HCT116 (cell line): ENCODE data around the gene TCAP.

ENCODE experiments used
- CEBPB ChIP-seq: IDR thresholded peaks from 2 replicates; pipeline ENCODE4 v1.6.1; 2012; ENCODE audit warnings: low read depth
- ELF1 ChIP-seq: IDR thresholded peaks from 2 replicates; pipeline ENCODE4 v1.6.1; 2012; ENCODE audit warnings: low read depth, borderline replicate concordance
- EZH2phosphoT487 ChIP-seq: fragments of 200-600 bp; IDR thresholded peaks from 2 replicates; pipeline ENCODE4 v1.6.1; 2018; ENCODE audit warnings: antibody characterized with exemption, borderline replicate concordance
- JUND ChIP-seq: IDR thresholded peaks from 2 replicates; pipeline ENCODE4 v1.6.1; 2012
- POLR2A ChIP-seq: IDR thresholded peaks from 2 replicates; pipeline ENCODE4 v1.7.0; 2011; ENCODE audit warnings: borderline replicate concordance; ENCODE audit not compliant: insufficient read depth, insufficient read length; ENCODE audit errors: extremely low read depth
- POLR2AphosphoS5 ChIP-seq: IDR thresholded peaks from 2 replicates; pipeline ENCODE4 v1.6.1; 2011; ENCODE audit warnings: mild to moderate bottlenecking, low read depth, low read length, moderate library complexity
- RAD21 ChIP-seq: IDR thresholded peaks from 2 replicates; pipeline ENCODE4 v1.6.1; 2012; ENCODE audit warnings: low read depth, mild to moderate bottlenecking
- REST ChIP-seq: IDR thresholded peaks from 2 replicates; pipeline ENCODE4 v1.6.1; 2012; ENCODE audit warnings: low read depth
- TCF7L2 ChIP-seq: IDR thresholded peaks from 2 replicates; pipeline ENCODE4 v1.7.0; 2011; ENCODE audit warnings: borderline replicate concordance, inconsistent platforms; ENCODE audit not compliant: insufficient read depth, insufficient read length; ENCODE audit errors: extremely low read depth
- ZNF274 ChIP-seq: fragments of 200-500 bp; sonication (Bioruptor generic); IDR thresholded peaks from 2 replicates; pipeline ENCODE4 v1.6.1; 2014; ENCODE audit warnings: mild to moderate bottlenecking, low read depth, low read length, inconsistent platforms
- TF ChIP-seq, protein P1 (sequence below), 3 experiments: fragments of 200-600 bp in 1 of 3; sonication (generic) in 1 of 3; IDR thresholded peaks in 2 of 3; conservative IDR thresholded peaks in 1 of 3; 2 replicates each; pipeline ENCODE4 v1.5.1; 2012 to 2017; ENCODE audit warnings: low read depth in 2 of 3, low read length in 2 of 3, antibody characterized with exemption in 1 of 3, borderline replicate concordance in 1 of 3, control low read depth in 1 of 3, mild to moderate bottlenecking in 1 of 3, mixed read lengths in 1 of 3, mixed run types in 1 of 3, moderate library complexity in 1 of 3; ENCODE audit not compliant: insufficient read depth in 1 of 3
- TF ChIP-seq, protein P2 (sequence below): IDR thresholded peaks from 2 replicates; pipeline ENCODE4 v1.6.1; 2012

- no peak for TF ChIP-seq CEBPB
- no peak for TF ChIP-seq EZH2phosphoT487
- TF ChIP-seq TCF7L2 = no peak
- TF ChIP-seq, protein P1, sequence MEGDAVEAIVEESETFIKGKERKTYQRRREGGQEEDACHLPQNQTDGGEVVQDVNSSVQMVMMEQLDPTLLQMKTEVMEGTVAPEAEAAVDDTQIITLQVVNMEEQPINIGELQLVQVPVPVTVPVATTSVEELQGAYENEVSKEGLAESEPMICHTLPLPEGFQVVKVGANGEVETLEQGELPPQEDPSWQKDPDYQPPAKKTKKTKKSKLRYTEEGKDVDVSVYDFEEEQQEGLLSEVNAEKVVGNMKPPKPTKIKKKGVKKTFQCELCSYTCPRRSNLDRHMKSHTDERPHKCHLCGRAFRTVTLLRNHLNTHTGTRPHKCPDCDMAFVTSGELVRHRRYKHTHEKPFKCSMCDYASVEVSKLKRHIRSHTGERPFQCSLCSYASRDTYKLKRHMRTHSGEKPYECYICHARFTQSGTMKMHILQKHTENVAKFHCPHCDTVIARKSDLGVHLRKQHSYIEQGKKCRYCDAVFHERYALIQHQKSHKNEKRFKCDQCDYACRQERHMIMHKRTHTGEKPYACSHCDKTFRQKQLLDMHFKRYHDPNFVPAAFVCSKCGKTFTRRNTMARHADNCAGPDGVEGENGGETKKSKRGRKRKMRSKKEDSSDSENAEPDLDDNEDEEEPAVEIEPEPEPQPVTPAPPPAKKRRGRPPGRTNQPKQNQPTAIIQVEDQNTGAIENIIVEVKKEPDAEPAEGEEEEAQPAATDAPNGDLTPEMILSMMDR (IDR thresholded peaks at IDR 0.05 in 2 of 3, conservative IDR thresholded peaks at IDR 0.05 in 1 of 3; ENCODE audit: borderline replicate concordance in 1 of 3, insufficient read depth in 1 of 3, low read depth in 2 of 3, low read length in 2 of 3) = no peak
- no peak for TF ChIP-seq POLR2A
- TF ChIP-seq RAD21 = no peak
- TF ChIP-seq ZNF274 = no peak
- TF ChIP-seq ELF1 = no peak
- TF ChIP-seq, protein P2, sequence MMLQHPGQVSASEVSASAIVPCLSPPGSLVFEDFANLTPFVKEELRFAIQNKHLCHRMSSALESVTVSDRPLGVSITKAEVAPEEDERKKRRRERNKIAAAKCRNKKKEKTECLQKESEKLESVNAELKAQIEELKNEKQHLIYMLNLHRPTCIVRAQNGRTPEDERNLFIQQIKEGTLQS = no peak
- TF ChIP-seq POLR2AphosphoS5 = no peak
- TF ChIP-seq JUND = no peak
- TF ChIP-seq REST = no peak
These were observed 22.0 kb downstream of the TCAP start for GRCh38 chr17:39687101-39687545.
